ENCODE data around the gene OR10G3. TPM values are rescaled to one million over a fixed set of nuclear protein-coding genes. Genes with fewer than 3 reads are reported as not detected.

OR10G3 gene
- total RNA-seq, 1 donor from 2014 or later, result not detected

DNA sequence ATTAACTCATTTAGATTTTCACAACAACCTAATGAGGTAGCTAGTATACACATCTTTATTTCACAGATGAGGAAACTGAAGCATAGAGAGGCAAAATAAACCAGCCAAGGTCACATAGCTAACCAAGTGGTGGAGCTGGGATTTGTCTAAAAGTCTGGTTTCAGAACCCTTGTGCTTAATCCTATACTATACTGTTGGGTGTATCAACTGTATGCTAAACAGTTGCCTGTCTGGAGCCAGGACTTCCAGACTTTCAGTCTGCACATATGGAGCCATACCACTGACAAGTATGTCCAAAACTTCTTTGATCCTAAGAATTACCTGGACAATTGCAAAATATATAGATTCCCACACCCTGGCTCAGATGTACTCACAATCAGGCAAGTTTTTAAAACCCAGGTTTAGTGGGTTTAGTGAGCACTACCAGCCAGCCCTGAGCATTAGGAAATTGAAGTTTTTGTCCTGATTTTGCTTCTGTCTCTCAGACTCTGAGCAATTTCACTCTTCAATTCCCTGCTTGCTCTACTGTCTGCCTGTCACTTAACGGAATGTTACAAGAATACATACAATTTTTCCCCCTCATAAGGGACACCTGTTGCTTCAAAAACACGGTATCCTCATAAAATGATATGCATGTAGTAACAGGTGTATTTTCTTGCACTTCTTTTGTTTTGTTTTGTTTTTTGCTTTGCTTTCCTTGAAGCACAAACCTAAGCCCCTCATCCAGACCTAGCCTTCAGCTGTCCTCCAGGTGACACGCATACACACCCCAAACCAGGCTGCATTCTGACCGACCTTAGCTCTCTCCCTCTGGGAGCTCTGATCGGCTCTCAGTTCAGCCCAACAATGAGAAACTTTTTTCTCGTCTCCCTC is 44.1 kb downstream of the OR10G3 start:
- DNase-seq, result no peak

DNA sequence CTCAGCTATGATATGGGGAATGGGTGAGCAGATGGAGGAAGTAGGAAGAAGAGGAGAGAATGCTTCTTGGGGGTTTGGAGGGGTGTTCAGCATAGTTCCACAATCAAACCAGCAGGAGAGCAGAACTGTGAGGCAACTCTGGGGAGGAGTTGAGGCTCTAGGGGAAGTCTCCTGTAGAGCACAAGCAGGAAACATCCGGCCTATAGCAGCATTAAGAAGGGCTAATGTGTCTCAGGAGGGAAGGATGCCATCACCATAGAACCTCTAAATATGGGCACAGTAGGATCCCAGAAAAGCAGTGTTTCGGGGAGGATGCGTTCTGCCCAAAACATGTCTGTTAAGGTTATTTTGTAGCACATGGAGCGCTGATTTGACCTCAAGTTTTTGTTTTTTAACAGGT is 45.3 kb downstream of the OR10G3 start:
- no peak for DNase-seq

DNA sequence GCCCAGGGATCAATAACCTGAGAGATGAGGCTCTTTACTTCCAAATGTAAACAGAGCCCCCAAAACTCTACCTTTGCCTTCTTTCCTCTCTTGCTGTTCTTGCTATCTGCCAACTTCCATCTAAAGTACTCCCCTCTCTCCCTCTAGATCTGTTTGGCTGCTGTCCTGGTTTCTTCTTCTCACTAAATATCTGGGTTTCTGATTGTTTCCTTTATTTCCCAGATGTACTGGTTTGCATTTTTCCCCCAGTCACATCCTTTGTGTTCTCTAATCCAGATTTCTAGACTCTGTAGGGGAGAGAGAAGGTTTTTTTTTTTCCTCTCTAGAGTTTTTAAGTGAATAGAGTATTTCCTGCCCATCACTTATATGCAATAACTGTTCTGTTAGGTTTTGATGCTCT is 46.6 kb downstream of the OR10G3 start:
- no peak for DNase-seq

DNA sequence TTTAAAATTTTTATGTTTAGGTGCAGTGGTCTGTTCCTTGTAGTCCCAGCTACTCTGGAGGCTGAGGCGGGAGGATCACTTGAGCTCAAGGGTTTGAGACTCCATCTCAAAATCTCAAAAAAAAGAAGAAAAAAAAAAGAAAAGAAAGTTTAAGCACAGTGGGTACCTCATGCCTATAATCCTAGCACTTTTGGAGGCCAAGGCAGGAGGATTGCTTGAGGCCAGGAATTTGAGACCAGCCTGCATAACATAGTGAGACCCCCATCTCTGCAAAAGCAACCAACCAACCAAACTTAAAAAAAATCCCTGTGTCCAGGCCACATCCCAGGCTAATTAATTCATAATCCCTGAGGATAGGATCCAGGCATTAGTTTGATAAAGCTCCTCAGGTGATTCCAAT is 50.4 kb downstream of the OR10G3 start:
- no peak for DNase-seq

DNA sequence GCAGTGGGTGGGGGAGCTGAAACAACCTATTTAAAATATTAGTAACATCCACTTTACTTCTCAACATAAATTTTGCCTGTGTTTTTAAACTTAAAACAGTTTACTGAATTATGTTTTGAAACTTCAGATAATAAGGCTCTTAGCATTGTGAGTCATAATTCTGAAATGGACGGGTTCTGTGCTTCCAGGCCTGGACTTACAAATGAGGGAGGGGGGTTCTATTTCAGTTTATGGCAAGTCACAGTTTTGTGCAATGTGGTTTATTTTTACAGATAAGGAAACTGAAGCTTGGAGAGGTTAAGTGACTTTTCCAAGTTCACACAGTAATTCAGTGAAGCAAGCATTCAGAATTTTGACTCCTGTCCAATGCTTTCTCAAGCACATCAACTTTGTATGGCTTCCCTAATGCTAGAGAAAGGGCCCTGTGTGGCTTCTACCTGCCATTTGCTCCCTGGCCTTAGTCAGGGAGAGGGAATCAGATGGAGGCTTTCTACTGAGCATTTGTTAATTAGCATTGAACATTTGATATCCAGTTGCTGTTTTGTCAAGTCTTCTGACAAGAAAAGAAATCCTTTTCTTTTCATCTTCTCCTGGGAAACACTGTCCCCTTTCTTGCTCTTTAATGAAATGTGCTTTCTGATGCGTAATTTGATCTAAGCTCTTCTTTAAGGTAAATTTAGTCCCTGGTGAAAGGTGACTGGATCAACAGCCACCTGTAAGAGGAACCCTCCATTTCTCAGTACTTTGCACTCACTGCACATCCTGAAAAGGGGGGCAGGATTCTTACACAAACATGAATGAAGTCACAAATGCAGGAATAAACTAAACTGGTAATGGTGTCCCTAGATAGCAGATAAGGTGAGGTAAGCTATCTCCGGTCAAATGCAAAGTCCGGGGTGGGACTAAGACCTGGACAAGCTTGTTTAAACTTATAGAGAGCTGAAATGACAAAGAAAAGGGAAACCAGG is 51.2 kb downstream of the OR10G3 start:
- DNase-seq, result no peak

DNA sequence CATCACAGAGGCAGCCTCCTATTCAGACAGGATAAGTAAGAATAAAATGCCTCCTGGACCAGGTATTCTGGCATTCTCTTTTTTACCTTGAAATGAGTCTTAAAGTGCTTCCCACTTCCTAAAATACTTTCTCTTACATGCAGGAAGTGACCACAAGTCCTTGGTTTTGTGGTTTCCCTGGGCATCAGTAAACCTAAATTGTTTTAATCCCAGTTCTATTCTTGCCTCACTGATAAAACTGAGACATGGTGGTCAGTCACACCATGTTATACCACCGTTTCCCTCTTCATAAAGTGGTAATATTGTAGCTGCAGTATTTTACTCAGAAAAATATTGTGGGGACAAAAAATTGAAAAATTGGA is 52.6 kb downstream of the OR10G3 start:
- DNase-seq, result no peak

DNA sequence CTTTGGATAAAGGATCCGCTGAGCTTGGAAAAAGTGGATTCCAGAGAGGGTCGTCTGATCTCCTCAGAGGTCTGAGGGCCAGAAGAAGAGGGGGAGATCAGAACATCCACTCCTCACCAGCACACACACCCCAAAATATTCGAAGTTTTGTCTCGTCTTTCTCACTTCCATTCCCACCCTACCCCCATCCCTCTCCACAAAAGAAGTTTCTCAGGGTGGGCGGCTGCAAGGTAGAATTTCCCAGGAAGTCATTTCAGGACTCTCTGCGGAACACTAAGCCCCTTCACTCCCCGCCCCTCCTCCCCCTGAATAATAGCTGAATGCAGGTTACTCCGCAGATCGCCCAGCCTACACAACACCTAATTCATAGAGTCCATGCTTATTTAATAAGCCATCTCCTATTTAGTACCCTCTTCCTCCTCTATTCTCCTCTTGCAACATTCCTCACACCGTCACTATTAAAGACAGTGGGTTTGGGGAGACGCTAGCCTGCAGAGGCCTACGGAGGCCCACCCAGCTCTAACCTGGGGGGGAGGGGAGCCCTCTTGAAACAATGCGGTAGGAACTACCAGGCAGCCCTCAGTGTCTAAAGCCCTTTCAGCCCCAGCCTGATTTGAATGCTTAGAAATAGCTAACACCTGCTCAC is 53.1 kb downstream of the OR10G3 start:
- no peak for DNase-seq

DNA sequence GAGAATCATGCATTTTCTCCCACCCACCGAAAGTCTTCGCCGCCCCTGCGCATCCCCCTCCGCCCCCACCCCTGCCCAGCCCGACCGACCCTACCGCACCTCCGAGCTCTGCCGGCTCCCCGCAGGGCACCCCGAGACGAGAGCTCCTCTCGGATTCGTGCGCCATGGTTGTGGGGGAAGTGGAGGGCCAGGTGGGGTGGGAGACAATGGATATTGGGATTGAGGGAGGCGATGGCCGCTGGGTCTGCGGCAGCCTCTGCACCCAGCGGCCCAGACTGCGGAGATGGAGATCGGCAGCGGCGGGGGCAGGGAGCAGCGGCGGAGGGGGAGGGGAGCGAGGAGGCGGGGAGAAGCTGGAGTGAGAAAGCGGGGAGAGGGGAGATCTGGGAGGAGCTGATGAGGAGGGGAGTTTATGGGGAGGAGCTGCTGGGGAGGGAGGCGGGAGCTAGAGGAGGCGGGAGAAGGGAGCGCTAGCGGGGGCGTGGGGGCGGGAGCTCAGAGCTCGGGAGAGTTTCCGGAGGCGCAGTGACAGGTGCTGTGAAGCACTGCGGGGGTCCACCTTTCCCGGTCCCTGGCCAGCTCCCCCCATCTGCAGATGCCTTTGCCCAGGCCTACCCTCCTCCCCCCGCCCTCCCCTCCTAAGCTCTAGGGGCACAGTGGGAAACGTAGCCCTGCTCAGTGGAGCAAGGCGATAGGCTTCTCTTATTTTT is 53.8 kb downstream of the OR10G3 start, which contains the start of gene SALL2:
Gene SALL2, minus strand, starts transcription at position 385 of the 710 bp plus-strand sequence. Its CDS starts 219 bp downstream, at position 166.
- DNase-seq, result peak; percentile 78

DNA sequence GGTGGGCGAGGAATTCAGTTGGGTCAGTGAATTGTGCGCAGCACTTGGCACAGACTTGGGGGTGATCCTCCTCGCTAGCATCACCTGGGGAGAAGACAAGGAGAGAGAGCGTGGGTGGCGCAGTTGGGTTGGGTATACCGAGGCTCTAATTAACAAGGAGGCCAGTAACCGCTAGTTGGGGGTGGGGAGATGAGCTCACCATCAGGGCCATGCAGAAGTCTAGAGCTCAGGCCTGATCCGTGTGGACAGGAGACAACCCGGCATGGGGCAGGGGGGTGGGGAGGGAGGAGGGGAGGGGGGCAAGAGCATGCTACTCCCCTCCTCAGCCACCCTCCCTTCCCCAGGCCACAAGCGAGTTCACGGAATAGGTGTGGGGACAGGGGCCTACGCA is 54.3 kb downstream of the OR10G3 start:
- DNase-seq, result no peak

DNA sequence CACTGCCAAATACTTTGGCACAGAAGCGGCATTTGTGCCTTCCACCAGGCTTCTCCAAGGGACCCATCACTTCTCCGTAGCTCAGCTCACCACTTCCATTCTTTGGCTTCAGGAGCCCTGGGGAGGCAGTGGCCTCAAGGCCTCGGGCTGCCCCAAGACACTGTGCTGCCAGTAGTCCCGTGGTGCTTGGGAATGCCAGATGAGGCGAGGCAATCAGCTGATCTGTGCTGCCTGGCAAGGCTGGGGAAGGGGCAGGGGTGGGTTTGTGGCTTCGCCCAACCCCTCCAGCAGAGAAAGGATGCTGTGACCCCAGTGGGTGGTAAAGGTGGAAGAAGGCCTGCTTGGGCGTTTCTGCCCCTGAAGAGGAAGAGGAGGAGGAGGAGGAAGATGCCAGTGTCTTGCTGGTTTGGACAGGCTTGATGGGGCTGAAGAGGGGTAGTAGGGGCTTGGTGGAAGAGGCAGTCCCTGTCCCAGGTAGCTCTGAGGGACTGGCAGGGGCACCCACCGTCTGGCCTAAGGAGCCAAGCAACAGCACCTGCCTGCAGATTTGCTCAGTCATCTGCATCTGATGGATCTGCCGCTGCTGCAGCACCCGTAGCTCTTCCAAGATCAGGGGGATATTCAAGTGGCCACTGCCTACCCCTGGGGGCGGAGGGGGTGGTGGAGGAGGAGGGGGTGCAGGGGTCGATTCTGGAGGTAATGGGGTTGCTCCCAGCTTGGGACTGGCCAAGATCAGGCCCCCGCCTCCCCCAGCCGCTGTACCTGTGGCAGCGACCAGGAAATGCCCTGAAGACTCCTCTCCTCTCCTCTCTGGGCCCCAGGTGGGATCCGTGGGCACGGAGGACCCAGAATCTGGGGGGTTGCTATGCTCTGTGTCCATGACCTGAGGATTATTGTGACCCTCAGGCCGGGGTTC is 55.0 kb downstream of the OR10G3 start:
- DNase-seq, result no peak

DNA sequence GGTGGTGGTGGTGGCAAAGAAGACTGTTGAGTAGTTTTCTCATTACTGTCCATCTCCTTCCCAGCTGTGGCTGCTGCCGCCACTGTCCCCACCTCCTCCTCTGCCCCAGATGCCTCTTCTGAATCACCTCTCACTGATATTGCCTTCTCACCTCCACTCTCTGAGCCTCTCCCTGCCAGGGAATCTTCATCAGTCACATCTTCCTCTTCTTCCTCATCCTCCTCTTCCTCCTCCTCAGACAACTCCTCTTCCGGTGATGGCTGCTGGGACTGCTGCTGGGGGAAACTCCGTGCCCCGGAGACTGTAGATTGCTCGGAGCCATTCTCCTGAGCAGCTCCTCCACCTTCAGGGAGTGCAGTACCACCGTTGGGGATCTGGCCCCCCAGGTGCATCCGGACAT is 56.7 kb downstream of the OR10G3 start:
- DNase-seq, result no peak

DNA sequence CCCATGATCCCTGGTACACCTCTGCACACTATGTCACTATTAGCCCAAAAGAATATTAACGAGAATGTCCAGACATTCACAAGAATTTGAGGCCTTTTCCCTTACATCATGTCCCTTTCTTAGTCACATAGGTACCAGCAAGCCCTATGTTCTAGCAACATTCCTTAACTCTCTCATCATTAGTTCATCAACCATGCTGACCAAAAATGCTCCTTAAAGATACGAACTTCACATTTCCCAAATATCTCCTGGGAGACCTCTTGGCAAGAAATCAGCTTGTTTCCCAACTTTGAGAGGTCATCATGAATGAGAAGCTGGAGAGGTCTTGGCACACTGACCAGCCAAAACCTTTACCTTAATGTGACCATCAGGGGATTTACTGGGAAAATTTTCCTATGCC is 58.4 kb downstream of the OR10G3 start:
- no peak for DNase-seq

DNA sequence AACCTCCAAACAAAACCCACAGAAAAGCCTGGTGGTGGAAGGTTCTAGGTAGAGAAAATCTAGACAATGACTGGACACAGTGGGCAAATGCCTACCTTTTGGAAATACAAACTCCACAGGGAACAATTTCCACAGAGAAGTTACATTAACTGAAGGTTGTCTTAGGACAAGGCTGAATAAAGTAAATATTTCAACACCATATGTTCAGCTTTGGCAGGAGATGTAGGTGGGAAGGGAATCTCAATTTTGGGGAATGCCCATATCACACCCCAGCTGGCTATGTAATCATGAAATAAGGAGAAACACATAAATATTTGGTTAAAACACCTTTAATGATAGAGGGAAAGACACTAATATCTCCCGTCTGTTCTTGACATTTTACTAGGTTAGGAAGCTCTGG is 59.1 kb downstream of the OR10G3 start:
- no peak for DNase-seq

DNA sequence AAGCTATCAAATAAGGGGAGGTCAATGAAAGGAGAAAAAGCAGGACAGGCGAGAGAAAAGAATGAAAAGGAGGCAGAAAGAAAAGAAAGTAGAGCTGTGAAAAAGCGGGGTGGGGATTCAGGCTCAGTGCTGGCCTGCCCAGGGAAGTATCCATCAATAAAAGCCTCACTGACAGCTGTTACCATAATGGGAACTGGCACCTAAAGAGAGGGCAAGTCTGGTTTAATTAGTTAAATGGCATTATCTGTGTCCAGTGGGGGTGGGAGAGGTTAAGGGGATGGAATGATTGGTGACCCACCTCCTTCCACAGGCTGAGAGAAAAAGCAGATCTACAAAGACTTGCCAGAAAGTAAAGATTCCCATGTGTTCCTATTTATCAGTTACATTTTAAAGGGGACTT is 61.2 kb downstream of the OR10G3 start:
- no peak for DNase-seq

Other genes with a start within 250 kb of the OR10G3 start
- 58.1 TPM for gene SUPT16H, start 196.1 kb downstream of the OR10G3 start, total RNA-seq
- gene CHD8, start 124.0 kb downstream of the OR10G3 start, total RNA-seq, result 50.4 TPM
- gene RAB2B, start 103.1 kb downstream of the OR10G3 start, total RNA-seq, result 38.3 TPM
- gene TOX4, start 102.9 kb downstream of the OR10G3 start, total RNA-seq, result 26.1 TPM
- 48.2 TPM for gene METTL3, start 68.7 kb downstream of the OR10G3 start, total RNA-seq
- 4.9 TPM for gene SALL2, start 53.7 kb downstream of the OR10G3 start, total RNA-seq
- gene OR10G2, start 54.9 kb upstream of the OR10G3 start, total RNA-seq, result not detected
- gene OR4E2, start 73.8 kb upstream of the OR10G3 start, total RNA-seq, result not detected
- gene OR4E1, start 93.7 kb upstream of the OR10G3 start, total RNA-seq, result not detected